HL-60/S4 treated with phorbol 12-myristate 13-acetate at 8.2 ng/mL for 4 days and 3 days (cell line): Measurements from ENCODE around the gene HSF5.

Source experiments
- in situ Hi-C: fragments of 300-500 bp; cut with MboI; formaldehyde crosslinking; loops from 2 replicates; pipeline ENCODE4 v1.15.0; 2022; ENCODE audit warnings: low sequenced_read_pairs

The HSF5 gene

GRCh38 chr17:58388302-58389190, 99.7 kb downstream of the HSF5 start:
- in situ Hi-C loops: no loop called here

GRCh38 chr17:58387834-58388233, 100.4 kb downstream of the HSF5 start:
- in situ Hi-C loops: no loop called here

GRCh38 chr17:58386708-58387107, 101.5 kb downstream of the HSF5 start:
- in situ Hi-C loops: no loop called here

- in situ Hi-C loops: no loop called here
These were observed 102.8 kb downstream of the HSF5 start for GRCh38 chr17:58385359-58385899.

DNA sequence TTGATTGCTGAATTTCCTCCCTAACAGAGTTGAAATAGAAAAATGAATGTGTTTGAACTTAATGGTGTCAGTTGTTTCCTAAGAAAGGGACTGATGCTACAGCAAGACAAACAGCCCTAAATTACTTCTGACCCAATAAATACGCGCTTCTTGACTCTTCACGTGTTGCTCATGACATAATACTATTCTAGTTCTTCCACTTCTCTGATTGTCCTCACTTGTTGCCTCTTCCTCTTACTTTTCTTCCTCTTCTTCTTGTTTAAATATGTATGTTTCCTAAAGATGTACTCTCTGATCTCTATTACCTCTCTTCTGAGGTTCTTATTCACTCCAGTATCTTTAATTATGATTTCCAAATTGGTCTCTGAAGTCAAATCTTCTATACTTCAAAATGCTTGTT, 103.3 kb downstream of the HSF5 start:
- in situ Hi-C loops: no loop called here

DNA sequence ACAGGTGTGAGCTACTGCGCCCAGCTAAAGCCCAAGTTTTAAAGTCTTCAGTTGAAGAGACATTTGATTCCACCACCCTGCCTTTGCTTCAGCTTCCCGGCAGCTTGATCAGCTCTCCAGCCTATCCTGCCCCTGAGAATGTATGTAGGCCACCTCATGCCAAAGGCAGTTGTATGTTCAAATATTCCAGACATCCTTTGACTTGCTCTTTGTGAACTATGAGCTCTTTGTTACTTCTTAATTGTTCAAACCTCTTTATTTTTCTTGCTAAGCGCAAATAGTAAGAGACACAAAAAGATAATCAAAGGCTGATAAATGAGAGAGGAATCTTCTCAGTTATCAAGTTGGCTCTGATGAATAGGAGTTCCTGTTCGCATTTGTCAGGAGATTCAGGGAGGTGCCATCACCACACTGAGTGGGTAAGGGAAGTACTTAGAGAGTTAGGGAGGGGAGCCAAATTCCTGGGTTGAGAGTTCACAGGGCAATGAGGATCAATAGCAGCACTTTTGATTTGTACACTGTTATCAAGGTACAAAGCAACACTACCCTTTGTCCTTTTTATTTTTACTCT, 104.2 kb downstream of the HSF5 start:
- in situ Hi-C loops: no loop called here

DNA sequence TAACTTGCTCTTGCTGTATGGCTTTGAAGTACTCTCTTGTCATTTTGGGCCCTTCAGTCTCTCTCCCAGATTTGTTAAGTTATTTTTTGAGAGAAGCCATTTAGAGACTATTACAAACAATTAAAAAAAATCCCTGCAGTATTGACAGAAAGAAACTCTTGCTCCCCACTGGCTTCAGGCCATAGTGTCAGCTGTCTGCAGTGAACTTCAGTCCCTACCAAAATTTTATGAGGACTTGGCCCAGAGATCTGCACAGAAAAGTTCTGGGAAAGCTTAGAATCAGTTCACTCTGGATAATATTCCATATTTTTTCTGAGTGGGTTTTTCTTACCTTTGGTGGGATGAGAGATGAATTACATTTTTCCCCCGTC, 105.4 kb downstream of the HSF5 start:
- in situ Hi-C loops: no loop called here

- in situ Hi-C loops: no loop called here
These were observed 105.9 kb downstream of the HSF5 start for GRCh38 chr17:58382108-58382871.

DNA sequence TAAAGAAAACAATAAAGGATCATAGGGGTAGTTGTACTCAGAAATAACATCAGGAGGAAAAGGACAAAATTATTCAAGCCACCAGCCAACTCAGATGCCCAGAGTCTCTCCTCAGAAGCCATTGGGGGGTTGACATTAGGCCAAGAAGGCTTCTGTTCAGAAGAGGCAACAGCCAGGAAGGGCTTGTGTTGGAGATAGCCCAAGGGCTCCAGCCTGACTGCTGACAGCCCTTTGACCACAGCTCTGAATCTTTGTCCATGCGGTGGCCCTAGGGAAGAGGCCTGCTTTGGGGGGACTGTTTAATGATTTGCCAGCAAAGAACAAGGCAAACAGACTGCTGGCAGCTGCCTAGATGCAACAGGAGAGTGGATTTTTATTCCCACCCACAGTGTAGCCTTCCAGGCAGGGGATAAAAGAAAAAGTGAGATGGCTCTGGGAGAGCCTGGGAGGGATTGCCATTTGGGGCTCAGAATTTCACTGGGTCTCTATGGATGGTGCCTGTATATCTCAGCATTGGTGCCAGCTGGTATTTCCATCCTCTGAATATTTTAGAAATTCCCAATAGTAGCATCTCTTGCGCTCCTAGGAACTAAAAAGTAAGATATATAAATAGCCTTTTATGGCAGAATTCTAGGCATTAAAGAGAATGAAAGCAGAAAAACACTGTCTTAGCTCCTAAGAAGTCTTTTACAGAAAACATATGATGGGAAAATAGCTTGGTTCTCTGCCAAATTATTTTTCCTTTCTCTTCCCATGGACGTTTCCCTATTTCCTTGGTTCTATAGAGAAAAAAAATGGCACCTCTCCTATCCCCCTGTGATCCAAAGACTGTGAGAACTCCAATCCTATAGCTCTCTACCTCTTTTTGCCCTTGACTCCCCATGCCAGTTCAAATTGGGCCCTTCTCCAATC, 106.8 kb downstream of the HSF5 start:
- in situ Hi-C loops: no loop called here

DNA sequence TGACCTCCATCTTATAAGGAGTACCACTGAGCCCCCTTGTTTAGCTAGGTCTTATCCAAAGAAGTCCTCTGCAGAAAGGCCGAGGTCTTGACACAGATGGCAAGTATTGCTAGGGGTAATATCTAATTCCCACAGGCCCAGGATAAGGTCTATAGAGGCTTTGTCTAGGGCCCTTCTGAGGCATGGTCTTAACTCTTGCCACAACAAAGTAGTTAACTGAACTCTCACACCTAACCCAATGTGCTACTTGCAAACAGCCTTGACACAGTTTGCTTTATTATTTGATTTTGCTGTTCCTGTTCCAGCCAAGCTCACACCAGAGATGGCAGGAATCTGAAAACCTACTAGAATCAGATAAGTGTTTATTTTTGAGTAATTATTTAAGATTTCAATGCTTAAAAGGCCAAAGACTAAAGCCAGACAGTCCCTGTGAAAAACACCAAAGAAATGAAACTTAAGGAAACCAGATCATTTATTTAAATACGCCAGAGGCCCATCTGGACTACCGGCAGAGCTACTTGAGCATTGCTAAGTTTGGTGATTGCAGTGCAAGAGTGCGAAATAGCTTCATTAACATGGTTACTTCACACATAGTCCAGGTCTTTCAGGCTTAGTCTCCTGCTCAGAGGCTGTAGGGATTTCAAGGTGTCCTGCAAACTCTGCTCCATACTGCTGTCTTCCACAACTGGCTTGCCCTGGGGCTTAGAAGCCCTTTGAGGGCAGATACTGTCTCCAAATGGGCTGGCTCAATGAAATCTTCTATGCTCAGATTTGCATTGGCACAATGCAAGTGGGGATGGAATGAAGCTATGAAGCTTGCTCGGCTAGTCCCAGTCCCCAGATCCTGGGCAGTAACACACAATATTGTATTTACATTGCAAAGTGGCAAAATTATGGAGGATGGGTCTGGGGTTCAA, 107.7 kb downstream of the HSF5 start:
- in situ Hi-C loops: no loop called here

DNA sequence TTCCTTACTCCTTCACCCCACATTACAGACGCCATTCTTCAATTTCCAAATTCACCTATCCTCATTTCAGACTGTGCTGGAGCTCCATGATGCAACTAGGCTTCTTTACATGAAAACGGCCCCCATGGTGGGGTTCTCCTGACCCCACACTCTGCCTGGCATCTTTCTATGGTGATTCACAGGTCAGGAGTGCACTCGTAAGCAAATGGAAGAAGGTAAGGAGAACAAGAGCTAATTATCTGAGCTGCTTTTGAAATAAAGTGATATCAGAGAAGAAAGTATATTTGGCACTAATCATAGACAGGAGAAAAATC, 108.7 kb downstream of the HSF5 start:
- in situ Hi-C loops: no loop called here

GRCh38 chr17:58378733-58379510, 109.3 kb downstream of the HSF5 start:
- in situ Hi-C loops: no loop called here

DNA sequence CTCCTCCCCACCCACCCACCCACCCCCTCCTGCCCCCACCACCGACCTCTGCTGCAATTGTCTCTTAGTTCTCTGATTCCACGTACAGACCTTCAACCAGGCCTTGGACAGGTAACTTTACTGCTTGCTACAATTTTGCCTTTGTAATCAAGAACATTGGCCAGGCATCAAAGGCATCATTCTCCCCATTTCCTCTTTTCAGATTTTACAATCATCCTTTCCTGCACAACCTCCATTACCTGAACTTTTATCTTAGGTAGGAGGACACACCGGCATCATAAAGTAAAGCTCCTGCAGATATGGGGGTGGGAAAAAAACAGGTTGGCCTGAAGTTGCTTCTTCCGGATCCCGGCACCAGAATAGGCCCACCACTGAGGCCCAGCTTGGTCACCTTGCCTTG, 110.5 kb downstream of the HSF5 start:
- in situ Hi-C loops: no loop called here

GRCh38 chr17:58377093-58377601, 111.1 kb downstream of the HSF5 start:
- in situ Hi-C loops: no loop called here

- in situ Hi-C loops: no loop called here
These were observed 111.7 kb downstream of the HSF5 start for GRCh38 chr17:58376472-58377000.

DNA sequence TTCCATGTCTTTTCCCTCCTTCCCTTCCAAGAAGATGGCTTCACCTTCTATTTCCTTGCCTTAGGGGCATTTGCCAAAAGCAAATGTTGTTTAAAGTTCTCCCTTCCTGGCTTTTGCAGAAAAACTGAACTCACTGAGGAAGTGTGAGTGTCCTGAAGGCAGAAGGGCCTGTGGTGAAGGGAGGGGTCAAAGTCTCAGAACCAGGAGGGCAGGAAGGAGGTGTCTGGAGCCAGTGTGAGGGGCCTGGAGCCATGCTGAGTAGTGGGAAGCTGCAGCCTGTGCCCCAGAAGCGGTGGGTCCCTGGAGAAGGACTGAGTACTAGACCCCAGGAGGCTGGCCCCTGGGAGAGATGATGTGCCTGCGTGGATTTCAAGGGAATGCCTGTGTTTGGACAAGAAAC, 112.4 kb downstream of the HSF5 start:
- in situ Hi-C loops: no loop called here

GRCh38 chr17:58375256-58375655, 113.0 kb downstream of the HSF5 start:
- in situ Hi-C loops: no loop called here

- in situ Hi-C loops: no loop called here
These were observed 114.3 kb downstream of the HSF5 start for GRCh38 chr17:58373923-58374322.
